ENCODE results near the gene PALM2AKAP2.

Gene PALM2AKAP2

DNA sequence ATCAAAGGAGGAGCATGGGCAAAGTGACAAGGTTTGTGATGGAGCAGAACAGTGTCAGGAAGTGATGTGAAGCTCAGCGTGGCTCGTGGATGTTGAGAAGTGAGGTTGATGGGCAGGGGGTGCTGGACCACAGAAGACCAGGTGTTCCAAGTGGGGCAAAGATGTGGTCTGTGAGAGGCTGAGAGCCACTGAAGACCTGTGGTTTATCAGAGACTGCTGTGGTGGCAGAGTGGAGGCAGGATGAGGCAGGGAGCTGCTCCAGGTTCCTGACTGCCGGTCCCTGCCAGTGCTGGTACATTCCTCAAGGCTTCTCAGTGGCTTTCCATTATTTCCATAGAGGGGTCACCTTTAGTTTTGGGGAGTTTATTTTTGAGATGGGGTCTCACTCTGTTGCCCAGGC lies 19.1 kb downstream of the PALM2AKAP2 start:
- DNase-seq (ENCODE audit: low read depth) = no peak
- H3K4me3 ChIP-seq (ENCODE audit: low read depth, low read length) = no peak overlapping the region
- TF ChIP-seq, protein P1, sequence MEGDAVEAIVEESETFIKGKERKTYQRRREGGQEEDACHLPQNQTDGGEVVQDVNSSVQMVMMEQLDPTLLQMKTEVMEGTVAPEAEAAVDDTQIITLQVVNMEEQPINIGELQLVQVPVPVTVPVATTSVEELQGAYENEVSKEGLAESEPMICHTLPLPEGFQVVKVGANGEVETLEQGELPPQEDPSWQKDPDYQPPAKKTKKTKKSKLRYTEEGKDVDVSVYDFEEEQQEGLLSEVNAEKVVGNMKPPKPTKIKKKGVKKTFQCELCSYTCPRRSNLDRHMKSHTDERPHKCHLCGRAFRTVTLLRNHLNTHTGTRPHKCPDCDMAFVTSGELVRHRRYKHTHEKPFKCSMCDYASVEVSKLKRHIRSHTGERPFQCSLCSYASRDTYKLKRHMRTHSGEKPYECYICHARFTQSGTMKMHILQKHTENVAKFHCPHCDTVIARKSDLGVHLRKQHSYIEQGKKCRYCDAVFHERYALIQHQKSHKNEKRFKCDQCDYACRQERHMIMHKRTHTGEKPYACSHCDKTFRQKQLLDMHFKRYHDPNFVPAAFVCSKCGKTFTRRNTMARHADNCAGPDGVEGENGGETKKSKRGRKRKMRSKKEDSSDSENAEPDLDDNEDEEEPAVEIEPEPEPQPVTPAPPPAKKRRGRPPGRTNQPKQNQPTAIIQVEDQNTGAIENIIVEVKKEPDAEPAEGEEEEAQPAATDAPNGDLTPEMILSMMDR (IDR thresholded peaks at IDR 0.05; ENCODE audit: control insufficient read depth, extremely low read depth, insufficient read depth) = no peak

DNA sequence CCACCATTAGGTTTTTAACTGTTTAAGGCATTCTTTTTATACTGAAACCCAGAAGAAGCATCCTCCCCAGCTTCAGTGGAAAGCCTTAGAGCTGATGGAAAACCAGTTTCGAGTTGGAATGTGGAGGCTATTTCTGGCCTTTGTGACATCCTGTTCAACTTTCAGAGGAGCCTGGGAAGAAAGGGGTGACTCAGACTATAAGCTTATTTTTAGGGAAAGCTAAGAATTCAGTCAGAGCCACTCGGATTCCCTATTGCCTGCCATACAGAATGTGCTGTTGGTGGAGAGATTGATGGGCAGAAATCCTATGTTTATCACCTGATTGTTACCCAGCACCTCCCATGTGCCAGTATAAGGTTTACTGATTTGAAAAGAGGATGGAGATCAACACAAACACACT lies 19.8 kb downstream of the PALM2AKAP2 start:
- TF ChIP-seq, protein P1 (IDR thresholded peaks at IDR 0.05; ENCODE audit: control insufficient read depth, extremely low read depth, insufficient read depth) = no peak
- DNase-seq (ENCODE audit: low read depth) = no peak
- H3K4me3 ChIP-seq (ENCODE audit: low read depth, low read length) = no peak overlapping the region

DNA sequence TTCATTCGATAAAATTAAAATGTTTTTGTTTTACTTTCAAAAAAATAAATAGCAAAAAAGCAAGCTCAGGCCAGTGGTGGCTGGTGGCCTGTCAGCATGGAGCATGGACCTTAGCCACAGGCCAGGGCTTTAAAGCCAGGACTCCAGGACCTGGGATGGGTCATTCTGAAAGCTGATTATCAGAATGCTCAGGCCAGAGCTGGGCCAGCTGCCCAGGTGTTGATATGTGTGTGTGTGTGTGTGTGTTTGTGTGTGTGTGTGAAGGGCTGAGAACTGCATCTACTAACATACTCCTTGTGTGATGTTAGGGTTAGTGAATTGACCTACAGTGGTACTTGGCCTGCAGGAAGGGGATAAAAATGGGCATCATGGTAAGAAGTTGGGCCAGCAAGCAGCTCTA lies 21.5 kb downstream of the PALM2AKAP2 start:
- TF ChIP-seq, protein P1 (IDR thresholded peaks at IDR 0.05; ENCODE audit: control insufficient read depth, extremely low read depth, insufficient read depth) = no peak
- H3K4me3 ChIP-seq (ENCODE audit: low read depth, low read length) = no peak overlapping the region
- no peak for DNase-seq (ENCODE audit: low read depth)

DNA sequence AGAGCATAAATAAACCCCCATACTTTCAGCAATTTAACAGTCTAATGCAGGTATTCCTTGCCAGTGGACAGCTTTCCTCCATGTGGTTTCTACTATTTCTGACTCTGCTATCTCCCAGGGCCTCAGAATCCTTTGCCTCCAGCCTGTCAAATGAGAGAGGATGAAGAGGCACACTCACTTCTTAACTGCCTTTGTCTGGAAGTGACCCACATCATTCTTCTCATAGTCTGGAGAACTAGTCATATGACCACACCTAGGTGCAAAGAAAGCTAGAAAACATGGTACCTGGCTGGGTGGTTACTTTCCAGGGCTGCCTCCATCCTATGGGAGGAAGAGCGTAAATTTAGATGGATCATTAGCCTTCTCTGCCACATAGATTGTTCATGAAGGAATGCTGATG lies 22.5 kb downstream of the PALM2AKAP2 start:
- TF ChIP-seq, protein P1 (IDR thresholded peaks at IDR 0.05; ENCODE audit: control insufficient read depth, extremely low read depth, insufficient read depth) = no peak
- H3K4me3 ChIP-seq (ENCODE audit: low read depth, low read length) = no peak overlapping the region
- DNase-seq (ENCODE audit: low read depth) = no peak

DNA sequence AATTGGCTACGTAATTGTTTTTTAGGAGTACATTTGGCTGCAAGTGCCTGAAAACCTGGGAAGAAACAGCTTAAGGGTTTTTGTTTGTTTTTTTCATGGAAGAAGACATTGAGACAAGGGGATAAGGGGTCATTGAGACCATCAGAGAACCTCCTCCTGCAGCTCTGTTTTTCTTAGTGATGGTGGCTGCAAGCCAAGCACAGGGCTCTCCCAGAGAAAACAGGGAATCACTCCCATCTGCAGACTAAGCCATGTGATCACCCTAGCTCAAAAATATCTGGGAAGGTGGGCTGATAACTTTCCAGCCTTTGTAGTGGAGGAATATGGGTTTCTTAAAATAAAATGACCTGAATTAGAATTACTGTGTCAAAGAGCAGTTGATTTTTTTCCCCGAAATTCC lies 25.1 kb downstream of the PALM2AKAP2 start:
- H3K4me3 ChIP-seq (ENCODE audit: low read depth, low read length) = no peak overlapping the region
- no peak for DNase-seq (ENCODE audit: low read depth)
- TF ChIP-seq, protein P1 (IDR thresholded peaks at IDR 0.05; ENCODE audit: control insufficient read depth, extremely low read depth, insufficient read depth) = no peak

DNA sequence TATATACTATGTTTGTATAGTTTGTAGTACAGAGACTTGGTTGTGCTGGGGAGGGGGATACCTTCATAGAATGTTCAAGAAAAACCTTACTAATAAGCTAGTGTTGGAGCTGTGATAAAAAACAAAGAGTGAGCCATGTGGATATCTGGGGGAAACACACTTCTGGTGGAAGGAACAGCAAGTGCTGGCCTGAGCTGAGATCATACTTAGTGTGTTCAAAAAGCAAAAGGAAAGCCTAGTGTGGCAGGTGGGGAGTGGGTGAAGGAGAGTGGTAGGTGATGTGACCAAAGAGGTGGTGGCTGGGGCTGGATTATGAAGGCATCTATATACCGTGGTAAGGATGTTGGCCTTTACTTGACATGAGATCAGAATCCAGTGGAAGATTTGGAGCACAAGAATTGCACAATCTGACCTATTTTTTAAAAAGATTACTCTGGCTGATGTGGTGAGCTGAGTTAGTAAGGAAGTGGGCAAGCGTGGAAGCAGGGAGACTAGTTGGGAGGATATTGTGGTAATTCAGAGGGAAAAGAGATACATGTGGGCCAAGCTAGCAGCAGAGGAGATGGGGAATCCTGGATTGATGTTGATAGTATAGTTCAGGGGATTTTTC lies 26.6 kb downstream of the PALM2AKAP2 start:
- DNase-seq (ENCODE audit: low read depth) = no peak
- no peak overlapping the region for H3K4me3 ChIP-seq (ENCODE audit: low read depth, low read length)
- TF ChIP-seq, protein P1 (IDR thresholded peaks at IDR 0.05; ENCODE audit: control insufficient read depth, extremely low read depth, insufficient read depth) = no peak

DNA sequence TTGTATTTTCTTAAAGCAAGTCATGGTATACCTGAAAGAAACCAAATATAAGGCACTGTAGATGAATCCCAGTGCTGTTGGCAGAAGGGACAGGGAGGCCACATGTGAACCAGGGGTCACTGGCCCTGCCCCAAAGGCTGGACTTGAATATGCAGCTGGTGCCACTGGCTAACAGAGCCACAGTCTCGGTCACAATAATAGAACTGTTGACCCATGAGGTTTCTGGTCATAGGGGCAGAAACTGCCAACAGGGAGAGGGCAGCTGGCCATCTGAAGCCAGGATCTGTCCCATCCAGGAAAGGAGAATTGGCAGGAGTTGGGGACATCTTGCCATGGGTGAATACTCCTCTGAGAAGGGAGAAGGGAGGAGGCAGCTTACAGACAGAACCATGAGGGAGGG lies 31.9 kb downstream of the PALM2AKAP2 start:
- no peak overlapping the region for H3K4me3 ChIP-seq (ENCODE audit: low read depth, low read length)
- no peak for DNase-seq (ENCODE audit: low read depth)
- TF ChIP-seq, protein P1 (IDR thresholded peaks at IDR 0.05; ENCODE audit: control insufficient read depth, extremely low read depth, insufficient read depth) = no peak
